Dedifferentiated amniotic fluid mesenchymal stem cell (primary cell): ENCODE measurements around the gene RBM26.

ENCODE experiments used
- DNase-seq: peaks from one replicate; pipeline ENCODE4 v3.0.0-alpha.2; 2016; ENCODE audit errors: extremely low spot score

RBM26 gene, protein sequence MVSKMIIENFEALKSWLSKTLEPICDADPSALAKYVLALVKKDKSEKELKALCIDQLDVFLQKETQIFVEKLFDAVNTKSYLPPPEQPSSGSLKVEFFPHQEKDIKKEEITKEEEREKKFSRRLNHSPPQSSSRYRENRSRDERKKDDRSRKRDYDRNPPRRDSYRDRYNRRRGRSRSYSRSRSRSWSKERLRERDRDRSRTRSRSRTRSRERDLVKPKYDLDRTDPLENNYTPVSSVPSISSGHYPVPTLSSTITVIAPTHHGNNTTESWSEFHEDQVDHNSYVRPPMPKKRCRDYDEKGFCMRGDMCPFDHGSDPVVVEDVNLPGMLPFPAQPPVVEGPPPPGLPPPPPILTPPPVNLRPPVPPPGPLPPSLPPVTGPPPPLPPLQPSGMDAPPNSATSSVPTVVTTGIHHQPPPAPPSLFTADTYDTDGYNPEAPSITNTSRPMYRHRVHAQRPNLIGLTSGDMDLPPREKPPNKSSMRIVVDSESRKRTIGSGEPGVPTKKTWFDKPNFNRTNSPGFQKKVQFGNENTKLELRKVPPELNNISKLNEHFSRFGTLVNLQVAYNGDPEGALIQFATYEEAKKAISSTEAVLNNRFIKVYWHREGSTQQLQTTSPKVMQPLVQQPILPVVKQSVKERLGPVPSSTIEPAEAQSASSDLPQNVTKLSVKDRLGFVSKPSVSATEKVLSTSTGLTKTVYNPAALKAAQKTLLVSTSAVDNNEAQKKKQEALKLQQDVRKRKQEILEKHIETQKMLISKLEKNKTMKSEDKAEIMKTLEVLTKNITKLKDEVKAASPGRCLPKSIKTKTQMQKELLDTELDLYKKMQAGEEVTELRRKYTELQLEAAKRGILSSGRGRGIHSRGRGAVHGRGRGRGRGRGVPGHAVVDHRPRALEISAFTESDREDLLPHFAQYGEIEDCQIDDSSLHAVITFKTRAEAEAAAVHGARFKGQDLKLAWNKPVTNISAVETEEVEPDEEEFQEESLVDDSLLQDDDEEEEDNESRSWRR

DNA sequence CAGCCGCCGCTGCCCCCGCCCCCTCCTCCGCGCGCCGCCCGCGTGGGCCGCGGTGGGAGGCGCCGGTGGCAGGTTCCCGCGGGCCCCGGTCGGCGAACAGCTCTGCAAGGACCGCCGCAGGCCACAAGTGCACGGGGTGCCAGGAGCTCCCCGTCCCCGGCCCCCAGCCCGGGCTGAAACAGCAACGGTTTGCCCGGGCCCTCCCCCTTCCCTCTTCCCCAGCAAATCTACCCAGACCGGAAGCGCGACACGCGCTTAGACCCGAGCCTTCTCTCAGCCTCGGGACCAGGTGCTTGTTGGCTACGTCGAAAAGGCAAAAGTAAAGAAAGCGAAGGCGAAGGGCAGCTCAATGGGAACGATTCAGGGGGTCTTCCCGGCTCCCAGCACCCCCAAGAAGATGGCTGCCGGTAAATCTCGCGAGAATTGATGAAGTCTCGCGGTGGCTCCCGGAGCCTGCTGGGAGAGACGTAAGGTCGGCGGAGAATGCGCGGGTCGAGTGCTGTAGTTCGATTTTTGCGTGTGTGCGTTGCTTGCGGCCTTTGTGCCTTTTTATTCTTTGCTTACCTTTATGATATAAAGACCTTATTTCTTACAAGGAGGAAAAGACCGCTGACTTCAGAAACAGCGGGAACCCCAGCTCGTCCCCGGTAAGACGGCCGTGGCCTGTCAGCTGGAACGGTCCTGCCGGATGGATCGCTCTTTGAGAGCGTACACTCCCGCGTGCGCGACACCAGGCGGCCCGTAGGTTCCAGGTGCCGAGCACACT, at the start of gene RBM26:
TSS of gene RBM26 (minus strand) at position 425 of the 766 bp plus-strand sequence. CDS start 481 bp downstream, outside the sequence.
- peak; percentile 95 for DNase-seq

DNA sequence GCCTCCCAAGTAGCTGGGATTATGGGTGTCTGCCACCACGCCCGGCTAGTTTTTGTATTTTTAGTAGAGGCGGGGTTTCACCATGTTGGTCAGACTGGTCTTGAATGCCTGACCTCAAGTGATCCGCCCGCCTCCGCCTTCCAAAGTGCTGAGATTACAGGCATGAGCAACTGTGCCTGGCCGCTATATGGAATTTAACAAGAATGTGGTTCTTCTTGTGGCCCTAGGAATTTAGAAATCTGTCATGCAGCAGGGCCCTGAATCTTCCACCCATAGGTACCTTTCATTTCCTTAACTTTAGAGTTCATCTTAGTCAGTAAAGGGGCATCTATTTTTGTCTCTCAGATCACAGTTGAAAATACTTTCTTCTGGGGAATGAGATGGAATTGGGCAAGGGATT, 49.3 kb upstream of the RBM26 start:
- no peak for DNase-seq

DNA sequence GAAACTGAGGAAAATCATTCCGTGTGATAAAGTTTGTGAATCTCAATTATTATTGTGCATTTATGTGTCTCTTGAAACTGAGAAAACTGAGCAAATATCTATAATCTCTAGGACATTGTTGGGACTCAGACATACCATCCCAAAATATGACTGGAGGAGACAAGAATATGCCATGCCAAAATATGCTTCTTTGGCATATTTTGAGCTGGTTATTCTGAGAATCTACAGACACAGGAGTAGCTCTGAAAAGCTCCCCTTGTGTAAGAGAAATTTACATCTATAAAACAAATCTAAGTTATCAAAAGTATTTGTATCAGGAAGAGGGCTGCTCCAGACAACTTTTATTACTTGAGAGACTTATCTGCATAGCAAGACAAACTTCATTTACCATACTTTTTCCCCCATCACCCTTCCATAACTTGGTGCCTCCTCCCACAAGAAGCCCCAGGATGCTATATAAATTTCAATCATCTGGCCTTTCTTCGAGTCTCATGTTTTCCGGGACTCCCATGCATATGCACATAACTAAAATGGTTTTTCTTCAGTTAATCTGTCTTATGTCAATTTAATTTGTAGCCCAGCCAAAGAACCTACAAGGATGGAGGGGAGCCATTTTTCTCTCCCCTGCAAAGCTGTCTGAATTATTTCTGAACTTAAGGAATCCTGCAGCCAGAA, 46.3 kb upstream of the RBM26 start:
- no peak for DNase-seq

DNA sequence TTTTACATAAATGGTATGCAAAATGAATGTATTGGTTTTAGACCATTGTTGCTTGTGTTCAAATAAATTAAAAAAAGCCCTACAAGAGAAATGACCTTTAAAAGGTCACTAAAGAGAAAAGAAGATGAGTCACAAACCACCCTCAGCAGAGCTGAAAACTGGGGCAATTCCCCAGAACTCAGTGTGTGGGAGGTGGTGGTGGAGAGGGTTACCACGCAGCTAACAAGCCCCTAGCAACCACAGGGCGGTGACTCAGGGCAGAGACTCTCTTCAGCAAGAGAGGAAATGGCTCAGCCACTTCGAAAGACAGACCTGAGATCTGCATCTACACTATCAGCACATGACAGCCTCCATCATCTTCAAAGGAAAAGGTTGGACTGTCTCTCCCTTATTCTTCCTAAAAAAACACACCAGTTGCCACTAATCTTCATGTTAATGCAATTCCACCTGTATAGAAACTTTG, 45.5 kb upstream of the RBM26 start:
- peak; percentile 69 for DNase-seq

DNA sequence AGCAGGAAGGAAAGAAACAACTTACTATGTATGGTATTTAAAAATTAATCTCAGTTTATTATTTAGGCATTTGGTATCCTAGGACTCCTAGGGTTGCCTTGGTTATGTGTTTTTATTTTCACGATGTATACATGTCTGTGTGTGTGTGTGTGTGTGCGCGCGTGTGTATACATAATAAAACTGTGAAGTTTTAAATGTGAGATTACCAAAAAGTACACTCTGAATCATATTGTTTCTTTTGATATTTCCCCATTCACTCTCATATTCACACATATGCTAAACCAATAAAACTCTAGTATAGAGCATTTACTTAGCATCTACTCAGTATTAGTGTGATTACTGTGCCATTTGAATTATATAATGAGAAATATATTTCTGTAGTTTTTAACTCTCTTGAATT, 44.1 kb upstream of the RBM26 start:
- no peak for DNase-seq

DNA sequence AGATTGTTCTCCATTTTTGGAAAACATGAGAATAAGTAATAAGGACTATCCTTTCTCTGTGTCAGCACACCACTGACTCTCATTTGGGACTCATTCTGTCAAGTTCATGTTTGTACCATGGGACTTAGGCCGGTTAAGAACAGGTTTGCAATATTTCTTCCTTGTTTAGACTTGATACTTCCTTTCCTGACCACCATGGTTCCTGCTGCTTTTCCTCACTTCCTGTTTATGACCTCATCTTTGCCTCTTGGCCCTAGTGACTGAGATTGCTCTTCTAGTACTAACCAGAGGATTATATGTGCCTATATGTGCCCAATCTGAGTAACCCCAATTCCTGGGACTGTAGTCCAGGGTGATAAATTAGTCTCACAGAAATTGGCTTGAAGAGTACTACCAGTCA, 42.4 kb upstream of the RBM26 start:
- no peak for DNase-seq

DNA sequence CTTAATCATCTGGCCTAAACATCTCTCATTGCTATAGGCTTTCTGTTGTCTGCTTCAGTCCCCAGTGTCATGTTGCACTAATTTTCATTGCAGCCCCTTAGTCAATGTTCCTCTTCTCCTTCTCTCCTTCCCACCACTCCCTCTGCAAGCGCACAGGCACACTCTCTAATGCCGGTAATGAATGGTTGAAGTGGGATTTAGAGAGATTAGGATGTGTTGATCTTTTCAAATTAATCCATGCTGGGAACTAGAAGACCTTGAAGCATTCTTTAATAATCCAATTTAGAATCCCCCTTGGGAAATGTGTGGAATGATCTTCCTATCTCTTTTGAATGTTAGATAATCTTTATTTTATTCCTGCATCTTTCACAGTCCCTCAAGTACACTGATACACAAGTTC, 41.7 kb upstream of the RBM26 start:
- DNase-seq = no peak

DNA sequence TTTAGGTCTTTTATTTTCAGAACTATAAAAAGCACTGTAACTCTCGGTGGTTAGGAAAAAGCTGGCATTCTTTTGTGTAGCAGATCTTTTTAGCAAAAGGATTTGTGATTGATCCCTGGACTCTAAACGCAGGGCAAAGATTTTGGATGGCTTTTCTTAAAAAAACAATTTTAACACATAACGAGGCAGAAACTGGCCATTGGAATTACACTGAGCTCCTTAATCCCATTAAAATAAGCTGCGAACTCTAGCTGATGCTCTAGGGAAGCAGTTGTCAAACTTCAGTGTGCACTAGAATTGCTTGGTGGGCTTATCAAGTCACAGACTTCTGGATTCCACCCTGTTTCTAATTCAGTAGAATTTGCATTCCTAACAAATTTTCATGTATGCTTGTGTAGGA, 41.1 kb upstream of the RBM26 start:
- DNase-seq = no peak

DNA sequence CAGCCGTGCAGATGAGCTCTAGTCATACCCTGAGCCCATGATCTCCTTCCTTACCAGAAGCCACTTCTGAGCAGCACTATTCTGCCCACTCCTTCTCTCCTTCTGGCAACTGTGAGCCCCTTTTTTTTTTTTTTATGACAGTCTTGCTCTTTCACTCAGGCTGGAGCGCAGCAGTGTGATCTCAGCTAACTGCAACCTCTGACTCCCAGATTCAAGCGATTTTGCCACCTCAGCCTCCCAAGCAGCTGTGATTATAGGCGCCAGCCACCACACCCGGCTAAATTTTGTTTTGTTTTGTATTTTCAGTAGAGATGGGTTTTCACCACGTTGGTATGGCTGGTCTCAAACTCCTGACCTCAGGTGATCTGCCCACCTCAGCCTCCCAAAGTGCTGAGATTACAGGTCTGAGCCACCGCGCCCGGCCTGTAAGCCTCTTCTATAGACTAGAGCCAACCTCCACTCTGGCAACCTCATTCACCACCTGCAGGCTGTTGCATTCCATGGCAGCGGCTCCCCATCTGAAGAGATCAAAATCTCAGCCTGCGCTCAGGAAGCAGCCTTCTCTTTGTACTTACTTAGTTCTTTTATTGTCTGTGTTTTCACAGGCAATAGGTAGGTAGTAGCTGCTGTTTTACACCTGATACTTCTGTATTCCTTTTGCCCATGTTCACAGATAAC, 40.1 kb upstream of the RBM26 start:
- DNase-seq = no peak

DNA sequence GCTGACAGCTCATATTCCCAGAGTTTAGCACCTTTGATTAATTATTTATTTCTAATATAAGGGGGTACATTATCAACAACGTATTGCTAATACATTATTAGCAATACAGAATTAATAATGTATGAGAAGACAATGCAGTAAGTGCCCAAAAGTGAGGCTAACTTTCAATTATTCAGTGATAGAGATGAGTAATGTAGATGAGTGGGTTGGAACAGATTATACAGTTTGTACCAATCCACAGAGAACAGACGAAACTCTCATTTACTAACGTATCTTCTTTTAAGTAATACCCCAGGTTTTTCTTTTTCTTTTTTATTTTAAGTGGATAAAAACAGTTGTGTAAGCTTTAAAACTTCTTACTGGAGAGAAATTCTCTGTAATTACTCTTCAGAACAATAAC, 36.7 kb upstream of the RBM26 start:
- no peak for DNase-seq

DNA sequence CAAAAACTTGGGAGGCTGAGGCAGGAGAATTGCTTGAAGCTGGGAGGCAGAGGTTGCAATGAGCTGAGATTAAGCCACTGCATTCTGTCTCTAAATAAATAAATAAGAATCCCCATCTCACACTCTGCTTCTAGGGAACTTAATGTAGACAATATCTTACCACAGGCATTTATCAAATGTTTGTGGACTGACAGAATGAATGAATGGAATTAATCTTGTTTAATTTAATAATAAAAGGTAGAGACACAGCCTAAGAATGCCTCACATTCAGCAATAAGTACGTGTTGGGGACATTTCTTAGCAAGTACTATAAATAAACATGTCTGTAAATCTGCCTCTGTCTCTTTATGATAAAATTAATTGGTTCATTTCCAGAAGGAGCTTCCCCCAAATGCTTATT, 36.2 kb upstream of the RBM26 start:
- no peak for DNase-seq

DNA sequence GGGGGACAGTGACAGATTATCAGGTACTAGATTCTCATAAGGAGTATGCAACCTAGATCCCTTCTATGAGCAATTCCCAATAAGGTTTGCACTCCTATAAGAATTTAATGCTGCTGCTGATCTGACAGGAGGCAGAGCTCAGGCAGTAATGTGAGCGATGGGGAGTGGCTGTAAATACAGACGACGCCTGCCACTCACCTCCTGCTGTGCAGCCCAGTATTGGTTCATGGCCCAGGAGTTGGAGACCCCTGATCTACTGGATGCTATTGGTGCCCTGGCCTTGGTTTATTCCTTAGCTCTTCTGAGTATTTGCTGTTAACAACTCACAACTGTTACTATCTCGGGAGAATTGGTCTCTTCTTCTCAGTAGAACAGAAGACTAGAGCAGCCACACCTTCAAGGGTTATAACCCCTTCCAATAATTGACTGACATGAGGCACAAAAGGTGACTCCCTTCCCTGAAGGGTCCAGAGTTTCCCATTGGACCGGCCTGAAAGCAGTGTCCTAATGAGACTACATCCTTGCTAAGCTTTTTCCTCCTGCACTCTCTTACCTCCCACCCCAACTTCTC, 35.0 kb upstream of the RBM26 start:
- no peak for DNase-seq

DNA sequence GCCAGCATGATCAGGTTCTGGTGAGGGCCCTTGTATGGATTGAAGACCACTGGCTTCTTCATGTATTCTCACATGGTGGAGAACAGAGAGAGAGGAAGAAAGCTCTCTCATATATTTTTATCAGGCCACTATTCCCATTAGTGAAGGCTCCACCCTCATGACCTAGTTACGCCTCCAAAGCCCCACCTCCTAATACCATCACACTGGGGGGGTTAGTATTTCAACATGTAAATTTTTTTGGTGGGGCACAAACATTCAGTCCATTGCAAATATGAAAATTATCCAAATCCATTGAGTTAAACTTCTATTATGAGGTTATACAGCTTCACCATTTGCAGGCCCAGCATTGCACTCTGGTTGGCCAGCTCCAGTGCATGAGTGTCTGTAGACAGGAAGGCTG, 33.2 kb upstream of the RBM26 start:
- DNase-seq = no peak

DNA sequence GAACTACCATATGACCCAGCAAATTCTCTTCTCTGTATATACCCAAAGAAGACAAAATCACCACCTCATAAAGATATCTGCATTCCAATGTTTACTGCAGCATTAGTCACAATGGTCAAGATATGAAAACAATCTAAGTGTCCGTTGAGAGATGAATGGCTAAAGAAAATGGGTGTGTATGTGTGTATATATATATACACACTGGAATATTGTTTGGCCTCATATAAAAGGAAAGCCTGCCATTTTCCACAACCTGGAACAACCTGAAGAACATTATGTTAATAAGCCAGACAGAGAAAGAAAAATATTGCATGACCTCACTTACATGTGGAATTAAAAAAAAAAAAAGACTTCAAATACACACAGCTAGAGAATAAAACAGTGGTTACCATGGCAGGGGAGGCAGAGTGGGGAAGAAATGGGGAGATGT, 29.5 kb upstream of the RBM26 start:
- no peak for DNase-seq

DNA sequence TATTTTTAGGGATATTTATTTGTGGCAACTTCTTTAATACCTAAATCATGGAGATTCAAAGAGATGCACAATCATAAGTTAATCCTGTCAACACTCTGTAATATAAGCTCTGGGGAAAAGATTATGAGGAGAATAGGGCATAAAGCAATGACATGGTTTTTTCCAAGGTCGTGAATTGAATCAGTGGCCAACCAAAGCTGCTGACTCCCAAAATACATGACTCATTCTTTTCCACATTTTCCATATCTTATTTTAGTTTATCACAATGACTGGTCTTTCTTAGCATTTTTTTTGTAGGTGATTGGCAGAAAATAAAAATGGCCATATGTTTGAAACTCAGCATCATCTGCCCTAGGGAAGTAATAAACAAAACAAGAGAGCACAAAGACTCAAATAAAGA, 28.5 kb upstream of the RBM26 start:
- DNase-seq = peak; percentile 20

DNA sequence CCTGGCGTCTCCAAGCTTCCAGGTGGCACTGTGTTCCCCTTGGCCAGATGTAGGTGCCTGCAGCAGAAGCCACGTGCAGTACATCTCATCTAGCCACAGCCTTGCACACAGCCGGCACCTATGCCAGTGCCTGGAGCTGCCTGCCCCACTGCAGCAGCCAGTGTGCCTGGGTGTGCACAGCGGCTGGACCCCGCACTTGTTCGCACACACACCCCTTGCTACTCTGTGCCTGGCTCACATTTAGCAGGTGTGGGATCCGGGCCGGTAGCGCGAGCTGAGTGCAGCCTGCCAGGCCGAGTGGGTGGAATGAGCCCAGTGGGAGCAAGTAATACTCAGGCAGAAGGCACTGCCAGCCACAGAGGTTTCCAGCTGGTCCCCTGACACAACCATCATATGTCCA, 26.9 kb upstream of the RBM26 start:
- no peak for DNase-seq

DNA sequence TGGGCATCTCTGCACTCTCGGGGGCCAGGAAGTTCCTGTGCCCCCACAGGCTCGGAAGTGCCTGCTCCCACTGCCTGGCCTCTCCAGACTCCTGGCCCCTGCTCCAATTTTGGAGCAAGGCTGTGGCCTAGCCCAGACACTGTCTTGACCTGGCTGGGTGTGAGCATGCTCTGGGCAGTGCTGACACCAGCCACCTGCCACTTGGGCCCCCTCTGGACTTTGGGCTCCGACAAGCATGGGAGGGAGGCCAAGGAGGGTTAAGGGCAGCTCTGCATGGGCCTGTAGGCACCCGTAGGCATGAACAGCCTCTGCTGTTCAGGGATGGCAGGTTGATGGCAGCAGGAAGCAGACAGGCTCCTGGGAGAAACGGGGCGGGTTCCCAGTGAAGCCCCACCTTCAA, 26.0 kb upstream of the RBM26 start:
- DNase-seq = no peak

DNA sequence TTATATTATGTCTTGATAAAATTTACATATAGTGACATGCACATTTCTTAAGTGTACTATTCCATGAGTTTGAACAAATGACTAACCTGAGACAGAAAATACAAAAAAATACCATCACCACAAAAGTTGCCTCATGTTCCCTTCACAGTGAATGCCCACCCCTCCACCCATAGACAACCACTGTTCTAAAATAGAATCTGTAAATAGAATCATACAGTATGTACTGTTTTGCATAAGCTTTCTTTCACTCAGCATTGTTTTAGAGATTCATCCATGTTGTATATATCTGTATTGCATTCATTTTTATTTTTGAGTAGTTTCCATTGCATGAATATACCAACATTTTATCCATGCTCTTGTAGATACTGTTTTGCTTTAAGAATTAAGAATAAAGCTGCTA, 23.3 kb upstream of the RBM26 start:
- DNase-seq = no peak

DNA sequence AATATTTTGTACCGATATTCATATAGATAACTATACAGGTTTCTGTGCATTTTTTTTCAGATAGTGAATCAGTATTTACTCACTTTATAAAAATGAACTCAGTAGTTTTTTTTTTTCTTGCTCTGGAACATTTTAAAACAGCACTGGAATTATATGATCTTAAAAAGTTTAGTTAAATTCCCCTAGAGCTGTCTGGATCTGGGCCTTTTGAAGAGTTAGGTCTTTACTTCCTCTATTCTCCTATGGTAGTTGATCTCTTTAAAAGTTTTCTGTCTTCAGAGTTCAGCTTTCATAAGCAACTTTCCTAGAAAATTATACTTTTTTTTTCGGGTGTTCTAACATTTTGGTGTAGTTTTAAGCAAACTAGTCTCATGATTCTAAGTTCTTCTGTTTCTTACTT, 21.8 kb upstream of the RBM26 start:
- no peak for DNase-seq

DNA sequence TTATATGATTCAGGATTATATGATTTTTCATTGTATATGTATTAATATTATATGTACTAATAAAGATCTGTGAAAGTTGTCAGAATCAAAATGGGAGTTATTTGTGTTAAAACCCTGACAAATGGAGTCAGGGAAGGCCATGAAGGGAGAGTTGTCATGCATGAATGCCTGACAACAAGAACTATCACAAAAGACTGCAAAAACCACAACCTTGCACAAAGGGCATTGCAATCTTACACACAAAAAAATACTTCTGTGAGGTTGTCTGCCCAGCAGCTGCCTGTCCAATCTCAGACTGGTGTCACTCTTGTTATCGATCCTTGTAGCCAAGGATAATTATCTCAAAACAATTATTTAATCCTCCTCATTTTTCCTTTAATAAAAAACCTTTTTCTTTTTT, 21.2 kb upstream of the RBM26 start:
- DNase-seq = no peak
